ENCODE results near the gene DDA1.
A peak's percentile ranks its signal among the peaks of the same experiment; 100 is the strongest.

The DDA1 gene

DNA sequence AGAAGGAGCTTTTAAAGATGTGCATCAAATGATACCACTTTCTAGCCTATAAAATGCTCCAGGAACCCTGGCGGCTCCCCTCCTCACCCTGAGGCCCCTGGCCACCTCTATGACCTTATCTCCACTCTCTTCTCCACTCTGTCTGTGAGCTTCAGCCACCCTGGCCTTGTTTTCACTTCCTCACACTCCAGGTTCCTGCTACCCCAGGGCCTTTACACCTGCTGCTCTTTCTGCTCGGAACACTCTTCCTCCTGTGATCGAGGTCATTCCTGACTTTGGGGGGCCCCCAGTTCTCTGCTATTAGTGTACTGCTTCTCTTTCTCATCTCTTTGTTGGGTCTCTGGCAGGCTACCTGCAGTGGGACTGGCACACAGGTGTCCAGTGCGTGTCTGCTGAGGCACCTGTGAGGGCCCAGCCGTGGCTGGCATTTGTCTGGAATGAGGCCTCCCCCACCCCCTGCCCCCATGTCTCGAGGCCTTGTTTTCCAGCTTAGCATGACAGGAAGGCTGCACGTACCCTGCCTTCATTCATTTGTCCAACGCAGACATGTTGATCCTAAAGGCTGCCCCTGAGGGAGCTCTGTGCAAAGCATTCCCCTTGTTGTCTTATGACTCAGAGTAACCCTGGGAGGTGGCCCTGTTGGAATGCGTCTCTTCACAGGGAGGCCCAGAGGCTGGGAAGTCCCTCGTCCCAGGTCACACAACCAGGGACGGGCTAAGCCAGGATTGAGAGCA, 2.3 kb downstream of the DDA1 start:
- DNase-seq (ENCODE audit: low read depth in 2 of 2): no peak

DNA sequence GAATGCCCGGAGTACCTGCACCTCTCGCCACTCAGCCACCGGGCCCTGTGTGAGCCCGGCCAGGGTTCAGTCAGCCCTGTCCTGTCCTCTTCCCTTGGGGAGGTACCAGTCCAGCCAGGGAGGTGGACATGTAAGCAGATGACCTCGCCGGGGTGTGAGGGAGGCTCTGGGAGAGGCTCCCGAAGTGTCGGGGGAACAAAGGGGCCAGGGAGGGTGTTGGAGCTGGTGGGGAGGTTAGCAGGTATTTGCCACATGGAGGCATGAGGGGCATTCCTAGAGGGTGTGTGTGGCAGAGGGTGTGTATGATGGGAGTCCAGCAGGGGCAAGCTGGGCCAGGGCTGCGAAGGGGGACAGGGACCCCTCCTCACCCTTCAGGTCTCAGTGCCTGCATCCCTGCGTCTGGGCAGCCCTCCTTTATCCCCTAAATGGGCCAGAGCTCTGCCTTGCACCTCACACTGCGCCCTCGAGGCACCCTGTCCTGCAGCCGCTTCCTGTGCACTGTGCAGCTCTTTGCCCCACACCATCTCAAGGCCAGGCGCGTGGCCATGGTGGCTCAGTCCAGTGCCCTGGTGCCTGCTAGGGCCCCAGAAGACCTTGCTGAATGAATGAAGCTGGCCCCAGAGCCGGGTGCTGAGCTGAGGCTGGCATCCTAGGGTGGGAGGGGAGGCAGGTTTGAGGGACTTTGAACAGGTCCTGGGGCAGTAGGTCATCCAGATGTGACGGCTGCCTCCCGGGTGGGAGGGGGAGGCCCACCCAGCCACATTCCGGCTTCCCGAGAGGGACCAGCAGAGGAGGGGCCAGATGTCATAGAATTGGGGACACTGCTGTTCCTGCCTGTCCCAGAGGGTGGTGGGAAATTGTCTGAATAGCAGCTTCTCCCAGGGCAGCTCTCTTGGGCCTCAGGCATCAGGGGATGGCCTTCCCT, 3.1 kb downstream of the DDA1 start:
- DNase-seq (ENCODE audit: low read depth in 2 of 2): no peak

DNA sequence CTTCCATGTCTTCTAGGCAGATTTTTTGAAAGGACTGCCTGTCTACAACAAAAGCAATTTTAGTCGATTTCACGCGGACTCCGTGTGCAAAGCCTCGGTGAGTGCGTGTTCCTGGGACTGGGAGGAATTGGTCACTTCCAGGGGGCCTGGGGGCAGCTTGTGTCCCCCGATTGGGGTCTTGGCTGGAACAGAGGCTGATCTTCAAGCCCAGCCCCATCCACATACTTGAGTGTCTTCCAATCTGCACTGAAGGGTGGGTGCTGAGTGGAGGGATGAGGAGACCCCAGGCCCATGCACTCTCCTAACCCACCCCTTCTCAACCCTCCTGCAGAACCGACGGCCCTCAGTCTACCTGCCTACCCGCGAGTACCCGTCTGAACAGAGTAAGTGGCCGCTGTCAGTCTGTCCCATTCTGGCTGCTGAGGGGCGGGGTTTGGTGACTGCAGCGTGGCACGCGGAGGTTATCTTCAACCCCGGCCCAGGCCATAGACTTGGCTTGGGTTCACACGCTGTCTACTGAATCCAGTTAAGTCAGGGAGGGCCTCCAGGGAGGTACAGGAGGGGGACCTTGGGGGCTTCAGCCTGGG, 4.7 kb downstream of the DDA1 start:
- no peak for DNase-seq (ENCODE audit: low read depth in 2 of 2)

DNA sequence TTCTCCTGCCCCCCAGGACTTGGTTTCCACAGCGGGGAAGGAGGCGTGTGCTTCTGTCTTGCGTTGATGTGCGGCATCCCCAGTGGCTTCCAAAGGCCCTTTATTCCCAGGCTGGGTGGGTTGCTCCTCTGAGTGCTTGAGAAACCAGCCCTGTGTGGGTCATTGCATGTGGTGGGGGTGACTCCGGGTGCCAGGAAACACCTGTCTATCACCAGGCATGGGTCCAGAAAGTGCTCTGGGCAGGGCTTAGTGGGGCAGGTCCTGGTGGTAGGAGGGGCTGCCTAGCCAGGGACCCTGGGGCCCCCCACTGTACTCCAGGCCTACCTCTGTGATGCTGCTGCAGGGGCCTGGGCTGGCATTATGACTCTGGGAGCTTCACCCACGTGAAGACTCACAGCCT, 9.6 kb downstream of the DDA1 start:
- no peak for DNase-seq (ENCODE audit: low read depth in 2 of 2)

DNA sequence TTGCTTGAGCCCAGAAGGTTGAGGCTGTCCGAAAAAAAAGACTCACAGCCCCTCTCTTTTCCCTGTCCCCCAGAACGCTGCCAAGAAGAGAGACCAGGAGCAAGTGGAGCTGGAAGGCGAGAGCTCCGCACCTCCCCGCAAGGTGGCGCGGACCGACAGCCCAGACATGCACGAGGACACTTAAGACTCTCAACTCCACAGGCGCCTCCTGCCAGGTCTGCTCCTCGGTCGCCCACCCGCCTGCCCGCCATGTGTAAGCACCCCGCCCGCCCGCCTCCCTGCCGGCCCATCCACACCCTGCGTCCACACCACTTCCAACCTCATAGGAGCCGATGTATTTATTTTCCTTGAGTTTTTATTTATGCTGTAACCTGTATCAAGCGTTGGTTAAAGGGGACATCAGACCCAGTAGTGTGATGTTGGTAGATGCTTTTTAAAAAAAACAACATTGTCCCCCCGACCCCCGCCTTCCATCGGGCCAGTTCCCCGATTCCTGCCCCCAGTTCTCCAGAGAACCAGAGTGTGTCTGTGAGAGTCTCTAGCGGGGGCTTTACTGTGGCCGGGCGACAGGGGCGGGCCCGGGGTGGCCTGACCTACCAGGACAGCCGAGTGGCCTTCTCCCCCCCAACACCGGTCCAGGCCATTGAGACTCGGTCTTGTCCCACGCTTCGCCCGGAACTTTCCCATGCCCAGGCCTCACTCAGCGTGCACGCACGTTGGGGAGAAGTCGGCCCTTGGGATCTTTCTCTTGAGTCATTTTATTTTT, 10.3 kb downstream of the DDA1 start:
- no peak for DNase-seq (ENCODE audit: low read depth in 2 of 2)

DNA sequence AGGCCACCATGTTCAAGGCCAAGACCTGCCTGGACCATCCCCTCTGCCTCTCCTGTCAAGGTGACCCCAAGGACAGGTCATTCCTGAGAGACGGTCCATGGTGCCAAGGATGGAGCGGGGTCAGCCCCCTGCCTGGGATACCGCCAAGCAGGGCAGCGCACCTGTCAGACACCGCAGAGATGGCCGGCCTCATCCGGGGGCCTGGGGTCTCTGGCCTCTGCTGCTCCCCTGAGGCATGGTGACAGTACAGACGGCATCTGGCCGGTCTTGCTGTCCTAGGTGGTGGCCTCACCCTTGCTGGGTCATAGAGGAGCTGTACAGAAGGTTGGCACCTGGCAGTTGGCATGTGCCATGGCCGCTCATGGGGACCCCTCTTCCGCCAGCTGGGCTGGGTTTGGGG, 11.1 kb downstream of the DDA1 start:
- no peak for DNase-seq (ENCODE audit: low read depth in 2 of 2)

DNA sequence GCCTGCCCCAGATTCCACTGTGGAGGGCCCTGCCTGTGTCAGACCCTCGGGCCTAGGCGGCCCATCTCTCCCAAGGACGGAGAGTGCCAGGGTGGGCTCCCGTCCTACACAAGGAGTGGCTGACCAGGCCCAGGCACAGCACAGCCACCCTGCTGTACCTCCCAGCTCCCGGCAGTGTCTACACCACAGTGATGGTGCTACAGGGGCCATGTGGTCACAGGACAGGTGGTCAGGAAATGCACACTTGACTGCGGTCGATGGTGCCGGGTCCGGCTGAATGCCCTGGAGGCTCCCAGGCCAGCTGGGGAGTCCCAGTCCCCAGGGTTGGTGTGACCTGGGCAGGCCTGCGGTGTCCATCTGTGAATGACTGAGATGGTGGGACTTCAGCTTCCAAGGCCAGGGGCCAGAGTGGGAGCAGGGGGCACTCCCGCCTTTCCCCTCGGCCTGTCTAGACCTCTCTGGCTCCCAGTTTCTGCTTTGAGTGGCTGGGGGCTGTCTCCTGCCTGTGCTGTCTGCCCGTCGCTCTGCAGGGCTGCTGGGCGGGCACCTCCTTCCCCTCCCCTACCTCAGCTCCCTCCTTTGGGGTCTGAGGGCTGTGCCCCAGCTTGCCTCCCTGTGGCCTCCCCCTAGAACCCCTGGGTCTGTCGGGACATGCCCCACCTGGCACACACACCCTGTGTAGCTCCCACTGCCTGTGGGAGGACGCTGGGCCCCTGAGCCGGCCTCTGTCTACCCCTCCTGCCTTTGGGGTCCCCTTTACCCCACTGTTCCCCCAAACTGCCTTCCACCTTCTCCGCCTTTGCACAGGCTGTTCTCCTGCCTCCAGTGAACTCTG, 12.5 kb downstream of the DDA1 start:
- no peak for DNase-seq (ENCODE audit: low read depth in 2 of 2)

DNA sequence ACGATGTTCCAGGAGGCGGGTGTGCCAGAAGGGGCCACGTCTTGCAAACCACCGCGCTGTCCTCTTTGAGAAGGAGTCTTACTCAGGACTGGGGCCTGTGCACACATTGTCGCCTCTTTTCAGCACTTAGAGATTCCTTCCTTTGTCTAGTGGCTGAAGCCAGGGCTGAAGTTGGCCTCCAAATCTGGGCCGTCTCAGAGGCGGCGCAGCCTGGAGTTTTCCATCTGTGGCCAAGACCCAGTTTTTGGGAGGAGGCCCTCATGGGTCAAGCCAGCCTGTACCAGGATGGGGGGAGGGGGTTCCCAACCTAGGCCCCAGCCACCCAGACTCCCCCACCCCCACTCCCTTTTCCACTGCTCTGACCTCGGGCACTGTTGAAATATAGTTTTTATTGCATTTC, 13.5 kb downstream of the DDA1 start:
- no peak for DNase-seq (ENCODE audit: low read depth in 2 of 2)

DNA sequence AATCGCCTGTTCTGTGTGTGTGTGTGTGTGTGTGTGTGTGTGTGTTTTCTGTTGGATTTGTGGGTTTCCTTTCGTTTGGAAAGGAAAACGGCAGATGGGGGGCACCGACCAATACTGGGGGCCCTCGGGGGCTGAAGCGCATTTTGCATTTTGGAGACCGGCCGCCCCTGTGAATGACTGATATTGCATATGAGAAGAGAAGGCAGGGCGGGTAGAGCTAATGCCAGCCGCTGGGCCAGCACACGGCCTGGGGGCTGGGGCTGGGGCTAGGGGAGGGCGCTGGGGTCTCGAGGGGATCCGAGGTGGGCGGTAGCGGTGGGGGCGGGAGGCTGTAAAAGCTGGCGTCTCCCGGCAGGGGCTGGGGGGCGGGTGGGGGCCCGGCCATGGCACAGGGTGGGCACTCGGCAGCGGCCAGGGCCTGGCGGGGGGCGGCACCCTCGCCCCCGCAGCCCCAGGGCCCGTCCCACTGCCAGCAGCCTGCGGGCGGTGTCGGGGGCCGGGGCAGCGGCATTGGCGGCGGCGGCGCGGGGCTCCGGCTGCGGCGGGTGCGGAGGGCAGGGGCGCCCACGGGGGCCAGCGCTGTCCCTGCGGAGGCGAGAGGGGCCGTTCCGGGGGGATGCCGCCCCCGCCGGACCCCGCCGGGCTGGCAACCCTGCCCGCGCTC, 14.1 kb downstream of the DDA1 start:
- DNase-seq (ENCODE audit: low read depth in 2 of 2): no peak

DNA sequence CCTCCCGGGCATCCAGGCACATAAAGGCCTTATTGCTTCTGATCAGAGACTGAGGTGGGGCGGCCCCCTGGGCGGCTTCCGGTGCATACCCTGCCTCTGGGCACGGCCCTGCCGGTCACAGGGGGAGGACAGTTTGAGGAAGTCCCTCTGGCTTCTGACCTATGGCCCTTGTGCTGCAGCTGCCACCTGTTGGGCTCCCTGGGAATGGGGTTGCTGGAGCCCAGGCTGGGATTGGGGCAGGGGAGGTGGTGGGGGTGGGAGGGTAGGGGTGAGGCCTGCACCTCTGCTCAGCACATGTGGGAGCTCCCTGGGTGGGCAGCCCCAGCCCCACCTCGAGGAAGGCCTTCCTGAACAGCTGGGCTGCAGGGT, 14.6 kb downstream of the DDA1 start:
- DNase-seq (ENCODE audit: low read depth in 2 of 2): no peak

DNA sequence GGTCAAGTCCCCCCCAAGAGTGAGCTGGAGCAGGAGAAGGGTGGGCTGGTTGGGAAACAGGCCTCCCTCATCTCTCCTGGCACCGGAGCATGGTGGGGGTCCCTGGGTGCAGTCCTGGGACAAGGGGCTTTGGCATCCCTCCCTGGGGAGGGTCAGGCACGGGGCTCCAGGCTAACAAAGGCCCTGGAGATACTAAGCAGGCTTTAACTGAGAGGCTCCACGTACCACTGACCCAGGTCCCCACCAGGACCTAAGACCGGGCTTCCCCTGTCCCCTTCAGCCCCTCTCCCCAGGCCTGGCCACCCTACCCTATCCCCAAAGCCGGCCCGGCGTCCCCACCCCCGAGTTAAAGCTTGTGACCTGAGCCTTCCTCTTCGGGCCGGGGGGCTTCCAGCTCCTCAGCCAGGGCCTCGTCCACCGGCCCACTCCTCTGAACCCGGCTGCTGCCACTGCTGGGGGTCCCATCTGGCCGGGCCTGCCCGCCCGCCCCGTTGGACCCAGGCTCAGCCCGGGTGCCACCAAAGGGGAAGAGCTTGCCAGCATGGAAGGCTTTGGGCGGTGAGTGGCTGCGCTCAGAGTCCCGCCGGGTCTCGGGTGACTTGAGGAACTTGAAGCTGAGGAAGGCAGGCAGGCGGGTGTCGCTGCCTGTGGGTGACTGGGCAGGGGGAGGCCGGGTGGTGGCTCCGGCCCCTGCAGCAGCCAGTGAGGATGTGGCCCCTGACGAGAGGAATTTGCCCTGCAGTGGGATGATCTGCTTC, 15.2 kb downstream of the DDA1 start:
- no peak for DNase-seq (ENCODE audit: low read depth in 2 of 2)

DNA sequence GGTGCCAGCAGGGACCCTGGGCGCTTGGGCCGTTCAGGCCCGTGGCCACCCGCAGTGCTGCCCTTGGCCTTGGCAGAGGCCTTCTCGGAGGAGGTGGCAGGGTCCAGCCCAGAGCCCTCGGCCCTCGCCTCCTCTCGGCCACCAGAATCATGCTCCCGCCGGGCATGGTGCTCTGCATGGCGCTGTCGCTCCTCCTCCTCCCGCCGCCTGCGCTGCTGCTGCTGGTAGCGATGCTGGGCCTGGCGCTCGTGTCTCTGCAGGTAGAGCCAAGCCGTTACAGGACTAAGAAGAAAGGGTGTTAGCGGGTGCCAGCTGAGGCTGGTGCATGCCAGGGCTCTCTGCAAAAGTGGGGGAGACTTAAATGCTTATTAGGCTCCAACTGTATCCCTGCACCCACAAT, 15.8 kb downstream of the DDA1 start:
- DNase-seq (ENCODE audit: low read depth in 2 of 2): no peak

DNA sequence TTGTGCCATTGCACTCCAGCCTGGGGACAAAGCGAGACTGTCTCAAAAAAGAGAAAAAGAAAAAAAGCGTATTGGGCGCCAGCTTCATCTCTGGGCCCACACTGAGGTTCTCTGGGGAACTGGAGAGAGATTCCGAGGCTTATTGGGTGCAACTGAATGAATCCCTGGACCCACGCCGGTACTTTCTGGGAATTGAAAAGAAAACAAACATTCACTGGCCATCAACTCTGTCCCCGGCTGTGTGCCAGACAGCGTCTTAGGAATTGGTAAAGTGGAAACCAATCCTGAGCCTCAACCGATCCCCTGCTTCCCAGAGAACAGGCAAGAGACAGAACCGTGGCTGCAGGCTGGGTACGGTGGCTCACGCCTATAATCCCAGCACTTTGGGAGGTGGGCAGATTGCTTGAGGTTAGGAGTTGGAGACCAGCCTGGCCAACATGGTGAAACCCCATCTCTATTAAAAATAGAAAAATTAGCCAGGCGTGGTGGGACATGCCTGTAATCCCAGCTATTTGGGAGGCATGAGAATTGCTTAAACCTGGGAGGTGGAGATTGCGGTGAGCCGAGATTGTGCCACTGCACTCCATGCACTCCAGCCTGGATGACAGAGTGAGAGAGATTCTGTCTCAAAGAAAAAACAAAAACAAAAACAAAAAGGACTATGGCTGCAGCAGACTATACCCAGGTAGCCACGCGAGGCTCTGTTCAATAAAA, 16.7 kb downstream of the DDA1 start:
- no peak for DNase-seq (ENCODE audit: low read depth in 2 of 2)

DNA sequence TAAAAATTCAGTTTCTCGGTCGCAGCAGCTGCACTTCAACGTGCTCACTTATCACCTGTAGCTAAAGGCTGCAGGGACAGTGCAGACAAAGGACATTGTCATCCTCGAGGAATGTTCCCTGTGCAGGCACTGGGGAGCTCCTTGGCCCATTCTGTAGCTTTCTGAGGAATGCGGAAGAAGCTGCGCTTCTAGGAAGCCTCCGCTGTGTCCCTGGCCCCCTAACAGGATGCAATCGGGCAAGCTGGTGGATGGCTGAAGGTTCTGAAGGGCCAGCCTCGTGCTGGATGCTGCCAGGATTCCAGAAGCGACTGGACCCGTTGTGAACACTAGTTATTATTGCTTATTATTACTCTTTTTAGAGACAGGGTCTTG, 17.2 kb downstream of the DDA1 start:
- no peak for DNase-seq (ENCODE audit: low read depth in 2 of 2)

DNA sequence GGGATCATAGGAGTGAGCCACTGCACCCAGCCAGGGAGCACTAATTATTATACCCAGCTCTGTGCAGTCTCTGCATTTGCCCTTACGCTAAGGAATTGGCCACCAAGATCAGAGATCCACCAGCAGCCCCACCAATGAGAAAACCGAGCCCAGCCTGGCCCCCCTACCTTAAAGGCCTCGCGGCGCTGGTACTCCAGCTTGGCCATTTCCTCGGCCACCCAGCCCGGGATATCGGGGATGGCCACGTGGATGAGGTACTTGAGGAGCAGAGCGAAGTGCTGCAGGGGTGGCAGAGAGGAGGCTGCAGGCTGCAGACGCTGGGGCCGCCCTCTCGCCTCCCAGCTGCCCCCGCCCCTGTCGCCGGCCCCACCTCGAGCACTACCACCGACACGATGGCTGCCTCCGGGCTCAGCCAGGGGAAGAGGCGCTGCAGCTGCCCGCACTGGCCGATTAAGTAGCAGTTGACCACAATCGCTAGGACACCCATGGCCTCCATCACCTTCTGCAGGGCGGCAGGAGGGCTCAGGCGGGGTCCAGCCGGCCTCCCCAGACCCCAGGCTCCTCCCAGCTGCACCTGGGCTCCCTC, 17.8 kb downstream of the DDA1 start:
- DNase-seq (ENCODE audit: low read depth in 2 of 2): no peak

DNA sequence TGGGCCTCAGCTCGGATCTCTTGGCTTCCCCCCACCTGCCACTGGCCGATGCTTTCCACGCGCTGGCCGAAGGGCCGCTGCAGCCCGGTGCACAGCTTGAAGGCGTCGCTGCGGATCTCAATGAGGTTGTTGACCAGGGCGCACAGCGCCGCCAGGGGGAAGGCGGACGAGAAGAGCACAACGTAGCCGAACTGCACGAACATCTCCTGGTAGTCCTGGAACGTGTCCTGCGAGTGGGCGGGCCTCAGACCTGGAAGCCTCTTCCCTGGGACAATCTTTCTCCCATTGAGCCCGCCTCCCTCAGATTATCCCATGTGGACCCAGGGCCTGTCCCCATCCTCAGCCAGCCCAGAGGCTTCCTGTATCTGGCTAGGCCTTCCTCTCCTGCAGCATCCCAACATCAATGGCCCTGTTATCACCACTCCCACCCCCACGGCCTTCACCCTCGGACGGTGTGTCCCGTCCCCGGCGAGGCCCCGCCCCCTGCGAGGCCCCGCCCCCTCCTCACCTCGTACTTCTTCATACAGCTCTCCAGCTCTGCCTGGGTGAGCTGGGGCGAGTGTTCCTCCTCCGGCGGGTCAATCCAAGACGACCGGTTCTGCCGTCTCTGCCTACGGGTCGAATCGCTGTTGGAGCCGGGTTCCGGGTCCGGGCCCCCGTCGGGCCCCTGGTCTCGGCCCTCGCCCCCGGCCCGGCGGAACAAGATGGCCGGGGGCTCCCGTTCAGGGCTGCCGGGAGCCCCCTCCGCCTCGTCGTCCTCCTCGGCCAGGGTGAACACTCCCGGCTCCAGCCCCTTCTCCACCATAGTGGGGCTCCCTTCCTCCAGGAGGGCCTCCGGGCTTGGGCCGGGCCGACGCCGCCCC, 18.5 kb downstream of the DDA1 start:
- DNase-seq (ENCODE audit: low read depth in 2 of 2): peak in 1 of 2 donors; percentile 31

DNA sequence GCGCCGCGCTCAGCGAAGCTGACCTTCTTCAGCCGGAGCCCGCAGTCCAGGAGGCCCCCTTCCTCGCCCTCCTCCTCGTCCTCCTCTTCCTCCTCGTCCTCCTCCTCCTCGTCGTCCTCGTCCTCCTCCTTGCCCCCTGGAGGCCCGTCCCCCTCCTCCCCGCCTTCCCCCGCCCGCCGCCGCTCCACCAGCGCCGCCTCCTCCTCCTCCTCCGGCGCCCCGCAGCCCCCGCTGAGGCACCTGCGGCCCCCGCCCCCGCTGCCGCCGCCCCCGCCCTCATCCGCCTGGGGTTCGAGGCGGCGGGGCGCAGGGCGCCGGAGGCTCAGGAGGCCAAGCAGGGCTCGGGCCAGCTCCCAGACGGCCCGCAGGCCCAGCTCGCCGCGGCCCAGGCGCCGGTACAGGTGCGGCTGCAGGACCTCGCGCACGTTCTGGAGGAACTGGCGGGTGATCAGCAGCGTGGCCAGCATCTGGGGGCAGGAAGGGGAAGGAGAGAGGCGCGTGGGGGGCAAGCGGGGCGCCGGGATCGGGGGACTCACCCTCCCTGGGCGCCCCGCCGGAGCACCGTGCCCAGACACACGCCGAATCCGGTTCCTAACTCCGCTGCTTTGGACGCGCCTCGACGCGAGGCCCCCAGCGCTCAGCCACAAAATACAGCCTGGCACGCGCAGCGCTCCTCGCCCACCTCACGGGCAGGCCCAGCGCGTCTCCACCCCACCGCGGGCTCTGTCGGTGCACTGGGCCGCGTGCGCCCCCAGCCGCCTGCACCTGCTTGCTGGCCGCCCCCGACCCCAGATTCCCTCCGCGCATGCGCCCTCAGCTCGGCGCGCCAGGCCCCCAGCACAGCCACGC, 19.4 kb downstream of the DDA1 start:
- DNase-seq (ENCODE audit: low read depth in 2 of 2): peak in 1 of 2 donors; percentile 27
